COR-L47 (cell line): ENCODE measurements around the gene SRM.
"Not testable (repeated sequence)": the region's sequence is repeated elsewhere in the genome, so short reads cannot be mapped to it uniquely, and the experiment has no call there.

Source experiments
- DNase-seq: peaks from one replicate; lab custom pipeline; 2025; lab: John Stamatoyannopoulos, UW

The SRM gene

GRCh38 chr1:11059968-11060830, at the start of gene SRM:
SRM (minus strand) TSS chr1:11060018; CDS start chr1:11059943, 75 bp downstream.
- peak; percentile 88 for DNase-seq

- no peak for DNase-seq
Observed at GRCh38 chr1:11109047-11109760, 49.4 kb upstream of the SRM start.

- no peak for DNase-seq
Observed at GRCh38 chr1:11107599-11107998, 47.8 kb upstream of the SRM start.

GRCh38 chr1:11105586-11105985, 45.8 kb upstream of the SRM start:
- no peak for DNase-seq

GRCh38 chr1:11101347-11101746, 41.5 kb upstream of the SRM start:
- DNase-seq = no peak

- DNase-seq = not testable (repeated sequence)
Observed at GRCh38 chr1:11100806-11101205, 41.0 kb upstream of the SRM start.

GRCh38 chr1:11100149-11100493, 40.3 kb upstream of the SRM start:
- no peak for DNase-seq

- peak; percentile 91 for DNase-seq
Observed at GRCh38 chr1:11099310-11100148, 39.7 kb upstream of the SRM start, which contains the start of gene EXOSC10. EXOSC10 (minus strand) TSS chr1:11099869; CDS start chr1:11099831, 38 bp downstream.

- no peak for DNase-seq
Observed at GRCh38 chr1:11098931-11099309, 39.1 kb upstream of the SRM start.

- DNase-seq = not testable (repeated sequence)
Observed at GRCh38 chr1:11083784-11084183, 24.0 kb upstream of the SRM start.

GRCh38 chr1:11080931-11081330, 21.1 kb upstream of the SRM start:
- no peak for DNase-seq

- DNase-seq = no peak
Observed at GRCh38 chr1:11078631-11079030, 18.8 kb upstream of the SRM start.

GRCh38 chr1:11073398-11073797, 13.6 kb upstream of the SRM start:
- not testable (repeated sequence) for DNase-seq

GRCh38 chr1:11072216-11072917, 12.5 kb upstream of the SRM start:
- peak; percentile 75 for DNase-seq

GRCh38 chr1:11071463-11072215, 11.8 kb upstream of the SRM start:
- DNase-seq = peak; percentile 87

GRCh38 chr1:11070876-11071275, 11.1 kb upstream of the SRM start:
- DNase-seq = no peak

GRCh38 chr1:11068600-11069473, 9.0 kb upstream of the SRM start:
- DNase-seq = no peak

GRCh38 chr1:11067716-11068599, 8.1 kb upstream of the SRM start:
- DNase-seq = no peak

- no peak for DNase-seq
Observed at GRCh38 chr1:11065796-11066195, 6.0 kb upstream of the SRM start.
